Mammary epithelial cell (primary cell): ENCODE data around the gene ERC1.

Experiments used
- EZH2 ChIP-seq: IDR thresholded peaks from 2 replicates; pipeline ENCODE4 v1.6.1; 2012; ENCODE audit warnings: low read length, inconsistent platforms, borderline replicate concordance
- TF ChIP-seq, protein P1 (sequence below), 2 donors: IDR thresholded peaks in 1 of 2; conservative IDR thresholded peaks in 1 of 2; 2 replicates each; pipeline ENCODE4 v1.5.1; 2011 to 2012; ENCODE audit warnings: inconsistent platforms in 2 of 2, low read length in 2 of 2, mild to moderate bottlenecking in 2 of 2, control low read depth in 1 of 2, low read depth in 1 of 2; ENCODE audit not compliant: insufficient read depth in 1 of 2; ENCODE audit errors: extremely low read depth in 1 of 2

- TF ChIP-seq EZH2, result no peak
- TF ChIP-seq, protein P1, sequence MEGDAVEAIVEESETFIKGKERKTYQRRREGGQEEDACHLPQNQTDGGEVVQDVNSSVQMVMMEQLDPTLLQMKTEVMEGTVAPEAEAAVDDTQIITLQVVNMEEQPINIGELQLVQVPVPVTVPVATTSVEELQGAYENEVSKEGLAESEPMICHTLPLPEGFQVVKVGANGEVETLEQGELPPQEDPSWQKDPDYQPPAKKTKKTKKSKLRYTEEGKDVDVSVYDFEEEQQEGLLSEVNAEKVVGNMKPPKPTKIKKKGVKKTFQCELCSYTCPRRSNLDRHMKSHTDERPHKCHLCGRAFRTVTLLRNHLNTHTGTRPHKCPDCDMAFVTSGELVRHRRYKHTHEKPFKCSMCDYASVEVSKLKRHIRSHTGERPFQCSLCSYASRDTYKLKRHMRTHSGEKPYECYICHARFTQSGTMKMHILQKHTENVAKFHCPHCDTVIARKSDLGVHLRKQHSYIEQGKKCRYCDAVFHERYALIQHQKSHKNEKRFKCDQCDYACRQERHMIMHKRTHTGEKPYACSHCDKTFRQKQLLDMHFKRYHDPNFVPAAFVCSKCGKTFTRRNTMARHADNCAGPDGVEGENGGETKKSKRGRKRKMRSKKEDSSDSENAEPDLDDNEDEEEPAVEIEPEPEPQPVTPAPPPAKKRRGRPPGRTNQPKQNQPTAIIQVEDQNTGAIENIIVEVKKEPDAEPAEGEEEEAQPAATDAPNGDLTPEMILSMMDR (conservative IDR thresholded peaks at IDR 0.05 in 1 of 2, IDR thresholded peaks at IDR 0.05 in 1 of 2; ENCODE audit: extremely low read depth in 1 of 2, insufficient read depth in 1 of 2, low read depth in 1 of 2, low read length in 2 of 2), result no peak
These were observed 386.1 kb downstream of the ERC1 start for GRCh38 chr12:1377117-1377516.
